ENCODE data around the gene MBNL2.

DNA sequence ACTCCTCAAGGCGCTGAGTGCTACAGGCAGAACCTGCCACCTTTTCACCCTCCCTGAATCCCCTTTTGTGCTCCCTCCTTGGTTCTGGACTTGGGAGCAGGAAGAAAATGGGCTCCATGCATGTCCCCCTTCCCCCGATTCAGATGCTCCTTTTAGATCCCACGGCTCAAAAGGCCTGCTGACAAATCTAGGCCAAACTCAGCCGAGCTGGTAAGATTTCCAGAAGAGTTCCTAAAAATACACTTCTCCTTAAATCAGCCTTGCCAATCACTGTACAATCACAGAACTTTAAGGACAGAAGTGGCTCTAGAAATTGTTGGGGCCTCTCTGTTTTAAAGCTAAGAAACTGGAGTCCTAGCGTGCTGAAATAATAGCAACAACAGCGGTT, 37.3 kb downstream of the MBNL2 start:
- TF ChIP-seq, protein P1, sequence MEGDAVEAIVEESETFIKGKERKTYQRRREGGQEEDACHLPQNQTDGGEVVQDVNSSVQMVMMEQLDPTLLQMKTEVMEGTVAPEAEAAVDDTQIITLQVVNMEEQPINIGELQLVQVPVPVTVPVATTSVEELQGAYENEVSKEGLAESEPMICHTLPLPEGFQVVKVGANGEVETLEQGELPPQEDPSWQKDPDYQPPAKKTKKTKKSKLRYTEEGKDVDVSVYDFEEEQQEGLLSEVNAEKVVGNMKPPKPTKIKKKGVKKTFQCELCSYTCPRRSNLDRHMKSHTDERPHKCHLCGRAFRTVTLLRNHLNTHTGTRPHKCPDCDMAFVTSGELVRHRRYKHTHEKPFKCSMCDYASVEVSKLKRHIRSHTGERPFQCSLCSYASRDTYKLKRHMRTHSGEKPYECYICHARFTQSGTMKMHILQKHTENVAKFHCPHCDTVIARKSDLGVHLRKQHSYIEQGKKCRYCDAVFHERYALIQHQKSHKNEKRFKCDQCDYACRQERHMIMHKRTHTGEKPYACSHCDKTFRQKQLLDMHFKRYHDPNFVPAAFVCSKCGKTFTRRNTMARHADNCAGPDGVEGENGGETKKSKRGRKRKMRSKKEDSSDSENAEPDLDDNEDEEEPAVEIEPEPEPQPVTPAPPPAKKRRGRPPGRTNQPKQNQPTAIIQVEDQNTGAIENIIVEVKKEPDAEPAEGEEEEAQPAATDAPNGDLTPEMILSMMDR (IDR thresholded peaks at IDR 0.05; ENCODE audit: insufficient read depth, low read length): no peak
- TF ChIP-seq, protein P2, sequence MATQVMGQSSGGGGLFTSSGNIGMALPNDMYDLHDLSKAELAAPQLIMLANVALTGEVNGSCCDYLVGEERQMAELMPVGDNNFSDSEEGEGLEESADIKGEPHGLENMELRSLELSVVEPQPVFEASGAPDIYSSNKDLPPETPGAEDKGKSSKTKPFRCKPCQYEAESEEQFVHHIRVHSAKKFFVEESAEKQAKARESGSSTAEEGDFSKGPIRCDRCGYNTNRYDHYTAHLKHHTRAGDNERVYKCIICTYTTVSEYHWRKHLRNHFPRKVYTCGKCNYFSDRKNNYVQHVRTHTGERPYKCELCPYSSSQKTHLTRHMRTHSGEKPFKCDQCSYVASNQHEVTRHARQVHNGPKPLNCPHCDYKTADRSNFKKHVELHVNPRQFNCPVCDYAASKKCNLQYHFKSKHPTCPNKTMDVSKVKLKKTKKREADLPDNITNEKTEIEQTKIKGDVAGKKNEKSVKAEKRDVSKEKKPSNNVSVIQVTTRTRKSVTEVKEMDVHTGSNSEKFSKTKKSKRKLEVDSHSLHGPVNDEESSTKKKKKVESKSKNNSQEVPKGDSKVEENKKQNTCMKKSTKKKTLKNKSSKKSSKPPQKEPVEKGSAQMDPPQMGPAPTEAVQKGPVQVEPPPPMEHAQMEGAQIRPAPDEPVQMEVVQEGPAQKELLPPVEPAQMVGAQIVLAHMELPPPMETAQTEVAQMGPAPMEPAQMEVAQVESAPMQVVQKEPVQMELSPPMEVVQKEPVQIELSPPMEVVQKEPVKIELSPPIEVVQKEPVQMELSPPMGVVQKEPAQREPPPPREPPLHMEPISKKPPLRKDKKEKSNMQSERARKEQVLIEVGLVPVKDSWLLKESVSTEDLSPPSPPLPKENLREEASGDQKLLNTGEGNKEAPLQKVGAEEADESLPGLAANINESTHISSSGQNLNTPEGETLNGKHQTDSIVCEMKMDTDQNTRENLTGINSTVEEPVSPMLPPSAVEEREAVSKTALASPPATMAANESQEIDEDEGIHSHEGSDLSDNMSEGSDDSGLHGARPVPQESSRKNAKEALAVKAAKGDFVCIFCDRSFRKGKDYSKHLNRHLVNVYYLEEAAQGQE (IDR thresholded peaks at IDR 0.05; ENCODE audit: insufficient replicate concordance, low read depth): no peak
- no peak for TF ChIP-seq POLR2AphosphoS5 (IDR thresholded peaks at IDR 0.05; ENCODE audit: low read depth)
- no peak for TF ChIP-seq SPI1 (IDR thresholded peaks at IDR 0.05; ENCODE audit: borderline replicate concordance, low read depth)

Measured in HL-60 (cell line).